SJCRH30 (cell line): ENCODE measurements around the gene LRSAM1. TPM values are rescaled to one million over a fixed set of nuclear protein-coding genes. Genes with fewer than 3 reads are reported as not detected.

Source experiments
- DNase-seq, 2 experiments: peaks; one replicate each; pipeline ENCODE4 v3.0.0-alpha.2; 2015 to 2020
- H3K27ac ChIP-seq: fragments of 250-450 bp; sonication (Bioruptor Pico); 2 replicates; pipeline ENCODE4 v1.5.1; 2020; ENCODE audit warnings: mild to moderate bottlenecking, moderate library complexity
- H3K27me3 ChIP-seq: fragments of 250-450 bp; sonication (Bioruptor Pico); 2 replicates; pipeline ENCODE4 v1.5.1; 2020; ENCODE audit warnings: mild to moderate bottlenecking, moderate library complexity
- H3K36me3 ChIP-seq: fragments of 250-450 bp; sonication (Bioruptor Pico); 2 replicates; pipeline ENCODE4 v1.5.1; 2020; ENCODE audit warnings: mild to moderate bottlenecking, moderate library complexity
- H3K4me1 ChIP-seq: fragments of 250-450 bp; sonication (Bioruptor Pico); 2 replicates; pipeline ENCODE4 v1.5.1; 2020; ENCODE audit warnings: mild to moderate bottlenecking, moderate library complexity
- H3K4me3 ChIP-seq: fragments of 250-450 bp; sonication (Bioruptor Pico); 2 replicates; pipeline ENCODE4 v1.5.1; 2020; ENCODE audit warnings: mild to moderate bottlenecking, moderate library complexity
- H3K9me3 ChIP-seq: fragments of 250-450 bp; sonication (Bioruptor Pico); replicated peaks from 2 replicates; pipeline ENCODE4 v1.5.1; 2020; ENCODE audit warnings: mild to moderate bottlenecking, moderate library complexity
- total RNA-seq: library from RNA; depleted of rRNA; stranded (reverse); fragments of >200 nt; shearing (Covaris generic); gene quantifications from 2 replicates; pipeline ENCODE4 v1.2.3, GENCODE V29; 2014; rRNA removed

Gene LRSAM1
- total RNA-seq, 1 experiment from 2014 or later = 7.3 TPM

- Histone ChIP-seq H3K27me3 (no peaks in the 10 kb centered on the region), H3K27ac (peak overlapping the region; percentile 84), H3K9me3 (no peaks in the 10 kb centered on the region), H3K4me3 (no peak overlapping the region), H3K36me3 (no peaks in the 10 kb centered on the region), H3K4me1 (peaks cover 56% of the 10 kb centered on the region)
- no peak for DNase-seq
These were observed 90.6 kb downstream of the LRSAM1 start for GRCh38 chr9:127541865-127542264.

- no peak overlapping the region for H3K4me3 ChIP-seq
- H3K27ac ChIP-seq = peak overlapping the region; percentile 84
- peaks cover 47% of the 10 kb centered on the region for H3K4me1 ChIP-seq
- no peaks in the 10 kb centered on the region for H3K36me3 ChIP-seq
- no peaks in the 10 kb centered on the region for H3K9me3 ChIP-seq
- peak; percentile 82 to 88 for DNase-seq
- H3K27me3 ChIP-seq = no peaks in the 10 kb centered on the region
These were observed 91.9 kb downstream of the LRSAM1 start for GRCh38 chr9:127543221-127543620.

- no peaks in the 10 kb centered on the region for H3K36me3 ChIP-seq
- no peak for DNase-seq
- no peaks in the 10 kb centered on the region for H3K27me3 ChIP-seq
- H3K4me3 ChIP-seq = no peak overlapping the region
- H3K4me1 ChIP-seq = peaks cover 45% of the 10 kb centered on the region
- H3K9me3 ChIP-seq = no peaks in the 10 kb centered on the region
- peak overlapping the region; percentile 84 for H3K27ac ChIP-seq
These were observed 92.7 kb downstream of the LRSAM1 start for GRCh38 chr9:127543973-127544533.

GRCh38 chr9:127545196-127546124 lies 94.2 kb downstream of the LRSAM1 start:
- Histone ChIP-seq H3K4me3 (no peak overlapping the region), H3K36me3 (no peaks in the 10 kb centered on the region), H3K4me1 (peaks cover 45% of the 10 kb centered on the region), H3K9me3 (no peaks in the 10 kb centered on the region), H3K27me3 (no peaks in the 10 kb centered on the region), H3K27ac (peak overlapping the region; percentile 68)
- peak; percentile 91 for DNase-seq

- no peaks in the 10 kb centered on the region for H3K36me3 ChIP-seq
- no peaks in the 10 kb centered on the region for H3K27me3 ChIP-seq
- H3K9me3 ChIP-seq = no peaks in the 10 kb centered on the region
- H3K4me1 ChIP-seq = peaks cover 45% of the 10 kb centered on the region
- peak overlapping the region; percentile 68 for H3K27ac ChIP-seq
- no peak for DNase-seq
- H3K4me3 ChIP-seq = no peak overlapping the region
These were observed 95.0 kb downstream of the LRSAM1 start for GRCh38 chr9:127546125-127546832.

GRCh38 chr9:127548352-127548881 lies 97.1 kb downstream of the LRSAM1 start:
- peaks cover 31% of the 10 kb centered on the region for H3K4me1 ChIP-seq

GRCh38 chr9:127549218-127549617 lies 97.9 kb downstream of the LRSAM1 start:
- H3K27me3 ChIP-seq = no peaks in the 10 kb centered on the region
- H3K36me3 ChIP-seq = no peaks in the 10 kb centered on the region
- H3K27ac ChIP-seq = no peak overlapping the region
- no peaks in the 10 kb centered on the region for H3K9me3 ChIP-seq
- peaks cover 24% of the 10 kb centered on the region for H3K4me1 ChIP-seq
- no peak for DNase-seq
- H3K4me3 ChIP-seq = no peak overlapping the region

More at GRCh38 chr9:127548352-127548881, 97.1 kb downstream of the LRSAM1 start:
- H3K4me3 ChIP-seq = no peak overlapping the region
- H3K27ac ChIP-seq = no peak overlapping the region
- H3K36me3 ChIP-seq = no peaks in the 10 kb centered on the region
- no peaks in the 10 kb centered on the region for H3K27me3 ChIP-seq
- H3K9me3 ChIP-seq = no peaks in the 10 kb centered on the region
- no peak for DNase-seq

- Histone ChIP-seq H3K4me3 (no peak overlapping the region), H3K9me3 (no peaks in the 10 kb centered on the region), H3K36me3 (no peaks in the 10 kb centered on the region), H3K4me1 (peaks cover 22% of the 10 kb centered on the region), H3K27ac (no peak overlapping the region), H3K27me3 (no peaks in the 10 kb centered on the region)
- no peak for DNase-seq
These were observed 98.4 kb downstream of the LRSAM1 start for GRCh38 chr9:127549751-127550150.

- no peak for DNase-seq
- Histone ChIP-seq H3K27me3 (no peaks in the 10 kb centered on the region), H3K4me3 (no peak overlapping the region), H3K4me1 (peaks cover 22% of the 10 kb centered on the region), H3K9me3 (no peaks in the 10 kb centered on the region), H3K36me3 (no peaks in the 10 kb centered on the region), H3K27ac (no peak overlapping the region)
These were observed 99.0 kb downstream of the LRSAM1 start for GRCh38 chr9:127550282-127550681.

GRCh38 chr9:127550751-127551150 lies 99.4 kb downstream of the LRSAM1 start:
- Histone ChIP-seq H3K4me3 (no peak overlapping the region), H3K27me3 (no peaks in the 10 kb centered on the region), H3K4me1 (peaks cover 23% of the 10 kb centered on the region), H3K27ac (no peak overlapping the region), H3K36me3 (no peaks in the 10 kb centered on the region), H3K9me3 (no peaks in the 10 kb centered on the region)
- DNase-seq = no peak

Other genes with a start within 250 kb of the LRSAM1 start
- gene GARNL3, start 186.7 kb upstream of the LRSAM1 start, total RNA-seq = 3.3 and 4.6 TPM in 2 replicates
- gene SLC2A8, start 54.3 kb upstream of the LRSAM1 start, total RNA-seq = 13.1 and 16.7 TPM in 2 replicates
- 11.7 and 12.1 TPM in 2 replicates for gene ZNF79, start 27.1 kb upstream of the LRSAM1 start, total RNA-seq
- 4,429 and 4,439 TPM in 2 replicates for gene RPL12, start 104 bp upstream of the LRSAM1 start, total RNA-seq
- 3.6 and 5.2 TPM in 2 replicates for gene STXBP1, start 160.8 kb downstream of the LRSAM1 start, total RNA-seq